Measurements from ENCODE around the gene DSC2.

The DSC2 gene

DNA sequence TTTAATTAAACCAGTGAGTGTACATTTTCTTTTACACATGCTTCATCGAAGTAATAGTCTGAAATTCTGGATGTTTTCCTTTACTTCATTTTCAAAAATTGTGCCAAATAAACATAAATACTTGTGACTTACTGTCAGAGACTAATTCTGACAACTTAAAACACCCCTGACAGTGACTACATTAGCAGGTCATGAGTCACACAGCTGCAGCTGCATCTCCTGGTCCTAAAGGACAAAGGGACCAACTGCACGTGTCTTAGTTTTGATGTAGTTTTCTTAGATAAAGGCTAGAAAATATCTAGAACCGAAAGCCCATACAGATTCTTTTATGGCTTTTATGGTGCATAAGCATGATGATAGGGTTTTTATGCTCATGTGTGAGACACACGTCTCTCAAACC, 30.0 kb downstream of the DSC2 start:
- H3K27me3 ChIP-seq (ENCODE audit: insufficient read depth, poor library complexity, severe bottlenecking), result no peaks in the 10 kb centered on the region
- TF ChIP-seq, protein P1, sequence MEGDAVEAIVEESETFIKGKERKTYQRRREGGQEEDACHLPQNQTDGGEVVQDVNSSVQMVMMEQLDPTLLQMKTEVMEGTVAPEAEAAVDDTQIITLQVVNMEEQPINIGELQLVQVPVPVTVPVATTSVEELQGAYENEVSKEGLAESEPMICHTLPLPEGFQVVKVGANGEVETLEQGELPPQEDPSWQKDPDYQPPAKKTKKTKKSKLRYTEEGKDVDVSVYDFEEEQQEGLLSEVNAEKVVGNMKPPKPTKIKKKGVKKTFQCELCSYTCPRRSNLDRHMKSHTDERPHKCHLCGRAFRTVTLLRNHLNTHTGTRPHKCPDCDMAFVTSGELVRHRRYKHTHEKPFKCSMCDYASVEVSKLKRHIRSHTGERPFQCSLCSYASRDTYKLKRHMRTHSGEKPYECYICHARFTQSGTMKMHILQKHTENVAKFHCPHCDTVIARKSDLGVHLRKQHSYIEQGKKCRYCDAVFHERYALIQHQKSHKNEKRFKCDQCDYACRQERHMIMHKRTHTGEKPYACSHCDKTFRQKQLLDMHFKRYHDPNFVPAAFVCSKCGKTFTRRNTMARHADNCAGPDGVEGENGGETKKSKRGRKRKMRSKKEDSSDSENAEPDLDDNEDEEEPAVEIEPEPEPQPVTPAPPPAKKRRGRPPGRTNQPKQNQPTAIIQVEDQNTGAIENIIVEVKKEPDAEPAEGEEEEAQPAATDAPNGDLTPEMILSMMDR (IDR thresholded peaks at IDR 0.05; ENCODE audit: insufficient read depth, low read length), result no peak
- TF ChIP-seq GABPA (IDR thresholded peaks at IDR 0.05; ENCODE audit: low read depth) (no peak), POLR2AphosphoS5 (IDR thresholded peaks at IDR 0.05; ENCODE audit: low read depth) (no peak), SPI1 (IDR thresholded peaks at IDR 0.05; ENCODE audit: borderline replicate concordance, low read depth) (no peak), REST (IDR thresholded peaks at IDR 0.05; ENCODE audit: insufficient replicate concordance, low read depth) (no peak)
- H3K27ac ChIP-seq (replicated peaks), result no peak overlapping the region
- no peak overlapping the region for H3K4me3 ChIP-seq (replicated peaks; ENCODE audit: insufficient read depth, low read length)
- no peak for DNase-seq (ENCODE audit: low read depth in 1 of 2, low spot score in 1 of 2)

DNA sequence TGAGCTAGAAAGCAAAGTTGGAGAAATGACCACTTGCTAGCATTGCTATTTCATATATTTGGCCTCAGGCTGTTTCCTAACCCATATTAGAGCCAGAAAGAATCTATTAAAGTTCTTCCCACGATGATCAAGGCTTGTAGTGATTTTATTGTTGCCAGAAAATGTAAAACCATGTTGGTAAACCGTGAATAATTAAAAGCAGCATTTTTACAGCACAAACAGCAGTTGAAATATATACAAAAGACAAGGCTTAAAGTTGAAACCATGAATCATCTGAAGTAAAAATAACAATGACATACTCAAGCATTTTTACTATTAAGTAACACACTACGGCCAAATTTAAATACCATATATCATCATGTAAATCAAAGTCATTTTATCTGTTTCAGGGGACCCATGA, 32.0 kb downstream of the DSC2 start:
- TF ChIP-seq REST (IDR thresholded peaks at IDR 0.05; ENCODE audit: insufficient replicate concordance, low read depth) (no peak), GABPA (IDR thresholded peaks at IDR 0.05; ENCODE audit: low read depth) (no peak), POLR2AphosphoS5 (IDR thresholded peaks at IDR 0.05; ENCODE audit: low read depth) (no peak), SPI1 (IDR thresholded peaks at IDR 0.05; ENCODE audit: borderline replicate concordance, low read depth) (no peak)
- TF ChIP-seq, protein P1 (IDR thresholded peaks at IDR 0.05; ENCODE audit: insufficient read depth, low read length), result no peak
- no peaks in the 10 kb centered on the region for H3K27me3 ChIP-seq (ENCODE audit: insufficient read depth, poor library complexity, severe bottlenecking)
- H3K4me3 ChIP-seq (replicated peaks; ENCODE audit: insufficient read depth, low read length), result no peak overlapping the region
- no peak for DNase-seq (ENCODE audit: low read depth in 1 of 2, low spot score in 1 of 2)
- no peak overlapping the region for H3K27ac ChIP-seq (replicated peaks)

GRCh38 chr18:31066266-31066665, 36.0 kb downstream of the DSC2 start:
- no peak for DNase-seq (ENCODE audit: low read depth in 1 of 2, low spot score in 1 of 2)
- Histone ChIP-seq H3K4me3 (replicated peaks; ENCODE audit: insufficient read depth, low read length) (no peak overlapping the region), H3K27ac (replicated peaks) (no peak overlapping the region), H3K27me3 (ENCODE audit: insufficient read depth, poor library complexity, severe bottlenecking) (no peaks in the 10 kb centered on the region)
- TF ChIP-seq POLR2AphosphoS5 (IDR thresholded peaks at IDR 0.05; ENCODE audit: low read depth), result no peak
- TF ChIP-seq, protein P1 (IDR thresholded peaks at IDR 0.05; ENCODE audit: insufficient read depth, low read length), result no peak
- TF ChIP-seq SPI1 (IDR thresholded peaks at IDR 0.05; ENCODE audit: borderline replicate concordance, low read depth), result no peak
- no peak for TF ChIP-seq GABPA (IDR thresholded peaks at IDR 0.05; ENCODE audit: low read depth)
- no peak for TF ChIP-seq REST (IDR thresholded peaks at IDR 0.05; ENCODE audit: insufficient replicate concordance, low read depth)
